Activated T-cell treated with anti-CD3 and anti-CD28 coated beads for 4 hours (primary cell): ENCODE results near the gene ASF1A.
"Not testable (repeated sequence)": the region's sequence is repeated elsewhere in the genome, so short reads cannot be mapped to it uniquely, and the experiment has no call there.

Experiments used
- DNase-seq: peaks from one replicate; pipeline ENCODE4 v3.0.0-alpha.2; 2020

The ASF1A gene

GRCh38 chr6:118893807-118894424, at the start of gene ASF1A:
ASF1A (plus strand) TSS chr6:118894152; CDS start chr6:118894414, 262 bp downstream.
- peak; percentile 88 for DNase-seq

GRCh38 chr6:118844915-118845314, 49.0 kb upstream of the ASF1A start:
- no peak for DNase-seq

GRCh38 chr6:118853408-118853807, 40.5 kb upstream of the ASF1A start:
- no peak for DNase-seq

GRCh38 chr6:118856301-118856700, 37.7 kb upstream of the ASF1A start:
- no peak for DNase-seq

GRCh38 chr6:118859517-118860064, 34.4 kb upstream of the ASF1A start:
- no peak for DNase-seq

- no peak for DNase-seq
These were observed 33.6 kb upstream of the ASF1A start for GRCh38 chr6:118860363-118860762.

GRCh38 chr6:118860880-118861279, 33.1 kb upstream of the ASF1A start:
- DNase-seq = no peak

- no peak for DNase-seq
These were observed 31.5 kb upstream of the ASF1A start for GRCh38 chr6:118862443-118862842.

- DNase-seq = no peak
These were observed 29.4 kb upstream of the ASF1A start for GRCh38 chr6:118864341-118865099.

GRCh38 chr6:118865100-118865391, 28.9 kb upstream of the ASF1A start:
- DNase-seq = no peak

- no peak for DNase-seq
These were observed 26.8 kb upstream of the ASF1A start for GRCh38 chr6:118867181-118867580.

- DNase-seq = not testable (repeated sequence)
These were observed 25.1 kb upstream of the ASF1A start for GRCh38 chr6:118868901-118869300.

- DNase-seq = no peak
These were observed 24.6 kb upstream of the ASF1A start for GRCh38 chr6:118869350-118869749.

- DNase-seq = no peak
These were observed 23.9 kb upstream of the ASF1A start for GRCh38 chr6:118869894-118870589.

GRCh38 chr6:118871331-118871730, 22.6 kb upstream of the ASF1A start:
- no peak for DNase-seq

GRCh38 chr6:118872318-118872717, 21.6 kb upstream of the ASF1A start:
- no peak for DNase-seq

- DNase-seq = no peak
These were observed 21.2 kb upstream of the ASF1A start for GRCh38 chr6:118872726-118873125.

GRCh38 chr6:118873239-118873638, 20.7 kb upstream of the ASF1A start:
- DNase-seq = no peak

- no peak for DNase-seq
These were observed 18.3 kb upstream of the ASF1A start for GRCh38 chr6:118875672-118876071.

GRCh38 chr6:118876198-118876597, 17.8 kb upstream of the ASF1A start:
- no peak for DNase-seq

- DNase-seq = no peak
These were observed 17.1 kb upstream of the ASF1A start for GRCh38 chr6:118876814-118877213.

- no peak for DNase-seq
These were observed 16.1 kb upstream of the ASF1A start for GRCh38 chr6:118877806-118878205.

GRCh38 chr6:118881440-118882313, 12.3 kb upstream of the ASF1A start:
- DNase-seq = no peak
